K562 (cell line): ENCODE measurements around the gene CDCP1. TPM values are rescaled to one million over a fixed set of nuclear protein-coding genes. Genes with fewer than 3 reads are reported as not detected.
A peak's percentile ranks its signal among the peaks of the same experiment; 100 is the strongest.

Experiments used
- ATAC-seq: fragments of 200-7000 bp; cut with Tn5 transposase; 3 replicates; pipeline ENCODE4 v1.9.1; 2020; ENCODE audit warnings: moderate library complexity
- BruUV-seq: library from RNA; stranded (reverse); fragments of 400-500 nt; replicated peaks from 2 replicates; lab custom pipeline; 2021; lab: Mats Ljungman, UMichigan
- CTCF ChIA-PET: fragments of 300-600 bp; formaldehyde crosslinking; extraction: SDS; loops from one replicate; lab custom pipeline; 2021; ENCODE audit warnings: low intra/inter-chr PET ratio; lab: Yijun Ruan, JAX
- POLR2A ChIA-PET: fragments of 300-600, 350-650 bp; sonication (Branson Sonifier 250); formaldehyde crosslinking; extraction: SDS; loops from one replicate; lab custom pipeline; 2021; ENCODE audit warnings: antibody characterized with exemption, inconsistent platforms; lab: Yijun Ruan, JAX
- DNase-seq, 4 experiments: peaks; one replicate each; pipeline versions ENCODE4 v3.0.0 to v3.0.0-alpha.2; 2011 to 2018; ENCODE audit warnings: low spot score in 3 of 4, mixed read lengths in 3 of 4; ENCODE audit errors: extremely low read depth in 1 of 4
- FAIRE-seq: peaks from 2 replicates; lab custom pipeline; 2011; peaks lifted over from hg19 to GRCh38; lab: Jason Lieb, UNC
- H2AFZ ChIP-seq: 2 replicates; pipeline ENCODE4 v1.6.0; 2011; ENCODE audit warnings: low read depth, low read length, control low read depth, inconsistent platforms
- H3K27ac ChIP-seq: fragments of 200-600 bp; 3 replicates; pipeline ENCODE4 v1.8.0; 2011; ENCODE audit warnings: low read depth, mild to moderate bottlenecking, control low read depth, inconsistent platforms, low read length, moderate library complexity, mixed read lengths; ENCODE audit errors: extremely low read depth
- H3K27me3 ChIP-seq, 2 experiments: fragments of 300-600 bp in 1 of 2; 2 replicates in 1 of 2; 3 replicates in 1 of 2; pipeline versions ENCODE4 v1.6.0 to v1.8.0; 2011; ENCODE audit warnings: inconsistent platforms in 2 of 2, low read length in 2 of 2, mild to moderate bottlenecking in 1 of 2, mixed read lengths in 1 of 2, moderate library complexity in 1 of 2; ENCODE audit not compliant: control insufficient read depth in 2 of 2, insufficient read depth in 2 of 2
- H3K36me3 ChIP-seq: fragments of 300-600 bp; 3 replicates; pipeline ENCODE4 v1.8.0; 2011; ENCODE audit warnings: mild to moderate bottlenecking, low read length, inconsistent platforms; ENCODE audit not compliant: control insufficient read depth, insufficient read depth
- H3K4me1 ChIP-seq, 2 experiments: fragments of 200-600 bp in 1 of 2; replicated peaks in 1 of 2; 2 replicates in 1 of 2; 3 replicates in 1 of 2; pipeline versions ENCODE4 v1.5.1 to v1.8.0; 2011; ENCODE audit warnings: inconsistent platforms in 2 of 2, low read length in 2 of 2, mild to moderate bottlenecking in 1 of 2, mixed read lengths in 1 of 2, moderate library complexity in 1 of 2; ENCODE audit not compliant: control insufficient read depth in 2 of 2, insufficient read depth in 2 of 2
- H3K4me2 ChIP-seq: 2 replicates; pipeline ENCODE4 v1.6.1; 2011; ENCODE audit warnings: low read length, control low read depth, inconsistent platforms, mixed read lengths; ENCODE audit not compliant: insufficient read depth
- H3K4me3 ChIP-seq: fragments of 200-600 bp; sonication (generic), shearing (Covaris generic); 2 replicates; pipeline ENCODE4 v1.5.1; 2016; ENCODE audit warnings: control low read depth, inconsistent platforms
- H3K79me2 ChIP-seq: fragments of 200-600 bp; 3 replicates; pipeline ENCODE4 v1.8.0; 2011; ENCODE audit warnings: low read length, inconsistent platforms; ENCODE audit not compliant: control insufficient read depth, insufficient read depth
- H3K9ac ChIP-seq, 2 experiments: 2 replicates each; pipeline versions ENCODE4 v1.6.0 to v1.6.1; 2011; ENCODE audit warnings: low read depth in 2 of 2, low read length in 2 of 2, control low read depth in 1 of 2, inconsistent platforms in 1 of 2, mild to moderate bottlenecking in 1 of 2, mixed read lengths in 1 of 2; ENCODE audit not compliant: insufficient read depth in 1 of 2
- H3K9me1 ChIP-seq: one replicate; pipeline ENCODE4 v1.6.0; 2011; ENCODE audit warnings: inconsistent platforms, mild to moderate bottlenecking, low read length, moderate library complexity; ENCODE audit not compliant: control insufficient read depth, insufficient read depth
- H3K9me3 ChIP-seq: replicated peaks from 2 replicates; pipeline ENCODE4 v1.5.1; 2011; ENCODE audit warnings: low read depth, low read length, inconsistent platforms; ENCODE audit not compliant: control insufficient read depth, insufficient read depth
- H4K20me1 ChIP-seq: replicated peaks from 2 replicates; pipeline ENCODE4 v1.6.1; 2011; ENCODE audit warnings: low read length, inconsistent platforms, mixed read lengths; ENCODE audit not compliant: control insufficient read depth, insufficient read depth
- RREB1 ChIP-seq: fragments of 250-450 bp; sonication (Bioruptor Pico); IDR thresholded peaks from 2 replicates; pipeline ENCODE4 v1.4.0; 2020
- ZBTB11 ChIP-seq, 3 experiments: fragments of 200-800 bp in 1 of 3; fragments of 250-450 bp in 1 of 3; fragments of 450-650 bp in 1 of 3; sonication (Bioruptor Pico) in 1 of 3; sonication (Bioruptor generic) in 1 of 3; formaldehyde crosslinking in 1 of 3; IDR thresholded peaks; 2 replicates each; pipeline versions ENCODE4 v1.6.1 to v1.8.0; 2016 to 2022; ENCODE audit warnings: mild to moderate bottlenecking in 2 of 3, missing genetic modification characterization in 2 of 3, missing compliant biosample characterization in 1 of 3, moderate library complexity in 1 of 3
- ZNF592 ChIP-seq: fragments of 450-650 bp; IDR thresholded peaks from 2 replicates; pipeline ENCODE4 v1.6.1; 2017; ENCODE audit warnings: antibody characterized with exemption, mild to moderate bottlenecking
- WGBS: fragments of 100-300 bp; shearing (Covaris generic); methylation state at CpG from one replicate; pipeline ENCODE4 v1.1.6; 2016; ENCODE audit warnings: low coverage, mixed read lengths; ENCODE audit not compliant: insufficient coverage; ENCODE audit errors: missing lambda C conversion rate; 5-methylcytosine and 5-hydroxymethylcytosine counted together
- in situ Hi-C: fragments of 300-500 bp; cut with MboI; formaldehyde crosslinking; loops from 4 replicates; pipeline ENCODE4 v1.15.0; 2018; ENCODE audit warnings: inconsistent platforms, mixed read lengths
- intact Hi-C: fragments of 100-400 bp; cut with micrococcal nuclease; formaldehyde crosslinking; loops from 2 replicates; pipeline ENCODE4 v1.14.2; 2022
- polyA plus RNA-seq, 8 experiments: library from polyadenylated mRNA; depleted of rRNA in 4 of 8; stranded (reverse) in 5 of 8; unstranded in 3 of 8; fragments of >200 nt; fragmentation: Nextera tagmentation in 2 of 8; fragmentation: Illumina TruSeq in 1 of 8; extraction: Ambion mirVana in 2 of 8; extraction: Trizol in 1 of 8; gene quantifications; 2 replicates each; pipeline versions ENCODE4 v1.2.1 to v1.2.3, GENCODE V29; 2011 to 2014; ENCODE audit warnings: inconsistent platforms in 1 of 8, missing spikeins in 1 of 8
- total RNA-seq, 7 experiments: library from RNA; depleted of rRNA in 6 of 7; stranded (reverse); fragments of >200 nt in 6 of 7; fragmentation: Illumina TruSeq in 2 of 7; extraction: Trizol in 2 of 7; gene quantifications; 2 replicates each; pipeline versions ENCODE4 v1.2.1 to v1.2.3, GENCODE V29; 2011 to 2021; ENCODE audit warnings: low replicate concordance in 1 of 7

The CDCP1 gene
- total and polyA plus RNA-seq, 9 of the 15 experiments (the other 6 are each of a cell fraction or from before 2014, with no cell fraction given): 3.9 to 16.4 (median 5.2) TPM

- Histone ChIP-seq H3K9me3 (no peaks in the 10 kb centered on the region), H3K4me3 (no peak overlapping the region), H3K4me2 (peak overlapping the region; percentile 5), H3K9ac (peak overlapping the region; percentile 35 to 76; a peak in 3 of 4 replicates), H4K20me1 (no peaks in the 10 kb centered on the region), H3K36me3 (no peaks in the 10 kb centered on the region; the same call in 2 of the 3 replicates), H2AFZ (peak overlapping the region; percentile 61), H3K79me2 (peaks cover 15% of the 10 kb centered on the region; the same call in 1 of the 3 replicates), H3K9me1 (no peaks in the 10 kb centered on the region), H3K4me1 (peaks cover 19 to 65% of the 10 kb centered on the region in 2 experiments; a peak in 4 of 5 replicates), H3K27ac (peak overlapping the region; percentile 37; the same call in 2 of the 3 replicates), H3K27me3 (no peaks in the 10 kb centered on the region)
- FAIRE-seq: no peak
- DNase-seq: peak; percentile 60 to 80 (median 64)
- WGBS: 41% methylated on average over 8 of the region's 8 CpGs
- POLR2A ChIA-PET: interaction anchor here (0.7 to 0.9 kb wide), 2 partner anchors 14 to 106 kb away, joined by 3 to 4 read pairs; no protein-coding TSS in a partner anchor
- in situ Hi-C loops (no loop called here), intact Hi-C loops (no loop called here)
- ATAC-seq: peak; percentile 77
- no TSS peak for BruUV-seq
- CTCF ChIA-PET: interaction anchor here (0.6 kb wide), 1 partner anchor 41 kb away, joined by 3 read pairs; no protein-coding TSS in a partner anchor
- TF ChIP-seq ZBTB11 (CRISPR knock-in tag; IDR thresholded peaks at IDR 0.05): 0 out of 6 replicates have a peak, but pooled peaks of 1 of the 3 experiments have one; percentile 12
- no peak for TF ChIP-seq RREB1 (CRISPR knock-in tag)
- TF ChIP-seq ZNF592: peak; percentile 77
Observed at GRCh38 chr3:45078910-45079522, 67.2 kb downstream of the CDCP1 start.
